VCaP (cell line): ENCODE data around the gene PRIMA1.

Experiments used
- H3K27ac ChIP-seq: fragments of 450-650 bp; 2 replicates; pipeline ENCODE4 v1.5.1; 2017
- CTCF ChIP-seq: fragments of 450-650 bp; conservative IDR thresholded peaks from 2 replicates; pipeline ENCODE4 v1.5.1; 2017; ENCODE audit warnings: mild to moderate bottlenecking, moderate library complexity

Gene PRIMA1

GRCh38 chr14:93735206-93735605 is 53.1 kb downstream of the PRIMA1 start:
- no peak for TF ChIP-seq CTCF
- no peak overlapping the region for H3K27ac ChIP-seq

- TF ChIP-seq CTCF: no peak
- H3K27ac ChIP-seq: no peak overlapping the region
Observed at GRCh38 chr14:93734086-93734822, 54.0 kb downstream of the PRIMA1 start.

- no peak for TF ChIP-seq CTCF
- no peak overlapping the region for H3K27ac ChIP-seq
Observed at GRCh38 chr14:93733631-93734030, 54.7 kb downstream of the PRIMA1 start.

GRCh38 chr14:93733231-93733630 is 55.1 kb downstream of the PRIMA1 start:
- no peak for TF ChIP-seq CTCF
- H3K27ac ChIP-seq: no peak overlapping the region

GRCh38 chr14:93732524-93732923 is 55.8 kb downstream of the PRIMA1 start:
- H3K27ac ChIP-seq: no peak overlapping the region
- no peak for TF ChIP-seq CTCF

- H3K27ac ChIP-seq: no peak overlapping the region
- TF ChIP-seq CTCF: no peak
Observed at GRCh38 chr14:93731753-93732152, 56.5 kb downstream of the PRIMA1 start.

- no peak for TF ChIP-seq CTCF
Observed at GRCh38 chr14:93729993-93730392, 58.3 kb downstream of the PRIMA1 start.

More at GRCh38 chr14:93729993-93730392, 58.3 kb downstream of the PRIMA1 start:
- no peak overlapping the region for H3K27ac ChIP-seq
